GM21723 (cell line): ENCODE measurements around the gene SYNDIG1L.

Experiments used
- ATAC-seq: cut with Tn5 transposase; IDR thresholded peaks from one replicate; pipeline ENCODE4 v1.9.1; 2021; ENCODE audit warnings: mild to moderate bottlenecking, moderate library complexity; ENCODE audit not compliant: unreplicated experiment

Gene SYNDIG1L

GRCh38 chr14:74434294-74434693, 8.3 kb upstream of the SYNDIG1L start:
- ATAC-seq: no peak

DNA sequence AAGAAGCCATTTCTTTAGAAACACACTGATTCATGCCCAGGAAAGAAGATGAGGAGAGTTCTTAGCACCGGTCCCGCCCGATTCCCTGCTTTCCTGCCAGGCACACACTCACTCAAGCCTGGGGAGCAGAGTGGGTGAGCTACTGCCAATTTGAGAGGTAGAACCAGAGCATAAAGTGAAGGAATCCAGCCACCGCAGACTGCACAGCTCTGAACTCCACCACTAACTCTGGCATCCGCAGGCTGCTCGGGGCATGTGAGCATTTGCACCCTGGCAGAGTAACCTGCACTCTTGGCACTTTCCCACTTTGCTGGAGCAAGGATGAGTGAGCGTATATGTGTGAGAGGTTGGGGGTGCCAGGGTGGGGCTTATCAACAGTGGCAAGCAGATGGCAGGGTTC, 4.0 kb upstream of the SYNDIG1L start:
- no peak for ATAC-seq

- no peak for ATAC-seq
These were observed 3.2 kb upstream of the SYNDIG1L start for GRCh38 chr14:74429221-74429691.

DNA sequence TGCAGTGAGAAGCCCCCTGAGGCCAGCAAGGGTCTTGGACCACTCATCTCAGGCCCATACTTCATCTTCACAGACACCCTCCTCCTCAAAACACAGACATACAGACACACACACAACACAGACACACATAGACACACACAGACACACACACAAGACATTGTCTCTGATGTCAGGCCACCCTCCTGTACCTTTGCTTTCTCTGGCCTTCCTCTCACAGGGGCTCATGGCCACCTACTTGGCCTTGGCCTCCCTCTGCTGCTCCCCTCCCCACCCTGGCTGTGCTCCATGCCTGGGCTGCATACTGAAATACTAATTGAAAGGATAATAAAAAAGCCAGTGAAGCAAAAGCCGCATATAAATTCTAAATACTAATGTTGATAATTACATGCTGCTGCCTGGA, 1.6 kb upstream of the SYNDIG1L start:
- no peak for ATAC-seq

DNA sequence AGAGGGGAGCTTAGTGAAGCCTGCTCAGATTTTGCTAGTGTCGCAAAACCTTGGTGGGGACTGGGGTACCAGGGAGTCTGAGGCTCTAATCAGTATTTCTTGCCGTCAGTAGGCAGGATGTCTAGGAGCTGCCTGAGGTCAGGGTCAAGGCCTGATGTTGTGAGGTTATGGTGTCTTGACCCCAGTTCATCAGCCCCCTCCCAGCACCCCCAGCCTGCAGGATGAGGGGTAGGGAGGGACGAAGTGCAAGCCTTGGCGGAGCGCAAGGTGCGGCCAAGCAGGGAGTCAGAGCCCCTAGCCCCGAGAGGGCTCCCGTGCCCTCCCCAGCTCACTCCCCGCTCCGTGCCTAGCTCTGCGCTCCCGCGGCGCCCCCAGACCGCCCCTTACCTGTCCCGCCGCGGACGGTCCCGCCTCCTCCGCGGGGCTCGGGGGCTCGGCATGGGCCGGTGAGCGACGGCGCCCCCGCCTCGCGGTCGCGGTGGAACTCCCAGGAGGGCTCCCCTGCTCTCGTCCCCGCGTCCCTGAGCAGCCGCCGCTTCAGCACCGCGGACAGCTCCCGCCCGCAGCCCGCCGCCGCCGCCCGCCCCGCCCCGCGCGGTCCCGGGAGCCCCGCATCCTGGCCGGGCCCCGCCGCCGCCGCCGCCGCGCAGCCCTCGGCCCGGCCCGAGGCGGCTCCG, 347 bp downstream of the SYNDIG1L start:
- no peak for ATAC-seq

DNA sequence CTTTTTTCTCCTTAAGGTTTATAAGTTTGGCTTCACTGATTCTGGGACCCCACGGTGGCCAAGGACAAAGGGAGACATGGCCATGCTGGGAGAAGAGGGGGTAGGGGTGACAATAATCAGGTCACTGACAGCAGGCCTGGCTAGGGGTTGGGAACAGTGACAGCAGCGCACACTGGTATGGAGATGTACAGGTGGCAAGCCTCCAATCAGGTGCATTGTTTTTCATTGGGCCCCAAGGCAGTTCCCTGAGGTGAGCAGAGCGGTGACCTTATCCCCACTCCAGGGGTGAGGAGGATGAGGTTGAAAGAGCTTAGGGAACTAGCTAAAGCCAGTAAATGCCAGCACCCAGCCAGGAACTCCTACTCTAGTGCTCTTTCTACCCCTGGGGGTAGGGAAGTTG, 1.4 kb downstream of the SYNDIG1L start:
- ATAC-seq: no peak

DNA sequence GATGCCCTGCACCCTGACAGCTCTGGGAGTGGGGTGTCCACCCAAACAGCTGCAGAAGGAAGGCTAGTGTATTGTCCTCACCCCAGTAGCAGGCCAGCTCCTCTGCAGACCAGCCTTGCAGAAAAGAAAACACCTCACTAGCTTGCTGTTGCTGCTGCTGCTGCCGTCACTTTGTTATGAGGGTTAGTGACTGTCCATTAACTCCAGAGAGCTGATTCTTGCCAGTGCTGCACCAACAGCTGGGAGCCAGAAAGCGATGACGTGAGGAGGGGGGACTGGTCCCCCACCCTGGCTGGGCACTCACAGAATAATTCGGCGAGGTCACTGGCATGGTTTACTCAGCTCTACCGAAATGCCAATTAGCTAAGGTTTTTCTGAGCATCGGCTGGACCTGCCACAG, 2.8 kb downstream of the SYNDIG1L start:
- no peak for ATAC-seq

DNA sequence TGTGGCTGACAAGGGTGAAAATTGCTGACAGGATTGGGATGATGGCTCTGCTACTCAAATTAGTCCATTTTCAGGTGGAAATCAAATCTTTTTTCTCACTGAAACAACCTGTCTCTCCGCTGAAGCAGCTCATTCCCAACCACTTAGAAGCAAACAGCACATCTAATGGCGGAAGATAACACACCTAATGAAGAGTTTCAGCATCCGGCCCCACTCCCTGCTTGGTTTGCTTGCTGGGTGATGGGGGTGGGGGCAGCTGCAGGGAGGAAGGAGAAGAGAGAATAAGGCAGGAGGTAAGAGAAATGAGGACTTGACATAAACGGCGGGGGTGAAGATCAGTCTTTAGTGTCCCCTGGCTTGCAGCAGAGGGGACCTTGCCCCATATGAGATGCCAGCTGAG, 4.0 kb downstream of the SYNDIG1L start:
- ATAC-seq: no peak

GRCh38 chr14:74419086-74419485, 6.9 kb downstream of the SYNDIG1L start:
- ATAC-seq: no peak

DNA sequence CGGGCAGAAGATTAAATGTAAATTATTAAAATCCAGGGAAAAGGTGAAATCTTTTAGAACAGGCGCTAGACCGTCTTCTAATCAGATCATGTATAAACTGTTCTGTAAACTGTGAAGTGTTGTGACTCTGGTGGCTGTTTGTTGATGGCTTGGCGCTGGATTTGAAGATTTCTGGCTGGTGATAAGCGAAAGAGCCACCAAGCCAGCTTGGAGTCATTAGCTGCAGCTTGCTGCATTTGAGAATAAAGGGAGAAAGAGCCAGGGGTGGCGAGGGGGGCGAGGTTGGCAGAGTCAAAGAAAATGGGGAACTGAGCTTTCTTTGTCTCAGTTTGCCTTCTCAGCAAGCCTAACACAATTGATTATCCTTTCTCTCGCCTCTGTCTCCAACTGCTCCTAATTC, 8.0 kb downstream of the SYNDIG1L start:
- ATAC-seq: no peak

DNA sequence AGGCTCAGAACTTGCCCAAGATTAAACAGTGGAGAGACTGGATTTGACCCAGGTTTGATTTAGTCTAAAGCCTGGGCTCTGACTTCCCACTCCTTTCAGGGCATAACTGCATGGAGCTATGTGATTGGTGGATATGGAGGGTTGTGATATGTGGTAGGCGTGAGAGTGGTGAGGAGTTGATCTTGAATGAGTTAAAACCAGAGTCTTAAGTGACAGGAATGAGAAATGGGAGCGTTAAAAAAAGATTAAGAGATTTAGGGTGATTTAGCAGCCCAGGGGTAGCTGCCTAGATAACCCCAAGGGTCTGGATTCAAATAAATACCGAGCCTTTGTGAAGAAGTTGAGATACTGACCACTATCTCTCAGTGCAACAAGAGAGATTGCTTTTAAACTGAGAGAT, 8.4 kb downstream of the SYNDIG1L start:
- ATAC-seq: no peak

- no peak for ATAC-seq
These were observed 8.8 kb downstream of the SYNDIG1L start for GRCh38 chr14:74417201-74417600.

GRCh38 chr14:74415115-74415437, 10.9 kb downstream of the SYNDIG1L start:
- ATAC-seq: no peak

GRCh38 chr14:74414403-74415114, 11.5 kb downstream of the SYNDIG1L start:
- no peak for ATAC-seq

DNA sequence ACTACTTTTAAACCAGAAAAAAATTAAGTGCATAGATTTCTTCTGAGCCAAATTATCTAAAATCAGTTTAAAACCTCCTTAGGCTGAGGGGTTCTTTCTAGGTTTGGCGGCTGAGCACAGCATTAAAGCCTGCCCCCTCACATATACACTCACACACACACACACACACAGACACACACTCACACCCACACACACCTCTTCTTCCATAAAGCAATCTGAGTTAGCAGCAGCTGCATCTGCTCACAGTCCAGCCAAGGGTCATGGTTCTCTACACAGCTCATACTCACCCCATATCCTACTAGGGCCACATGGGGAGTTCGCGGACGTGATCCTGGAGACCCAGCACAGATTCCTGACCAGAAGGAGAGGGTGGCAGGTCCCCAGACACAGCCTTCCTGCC, 12.4 kb downstream of the SYNDIG1L start:
- ATAC-seq: no peak

GRCh38 chr14:74412753-74413152, 13.3 kb downstream of the SYNDIG1L start:
- no peak for ATAC-seq

- ATAC-seq: no peak
These were observed 14.3 kb downstream of the SYNDIG1L start for GRCh38 chr14:74411671-74412070.

DNA sequence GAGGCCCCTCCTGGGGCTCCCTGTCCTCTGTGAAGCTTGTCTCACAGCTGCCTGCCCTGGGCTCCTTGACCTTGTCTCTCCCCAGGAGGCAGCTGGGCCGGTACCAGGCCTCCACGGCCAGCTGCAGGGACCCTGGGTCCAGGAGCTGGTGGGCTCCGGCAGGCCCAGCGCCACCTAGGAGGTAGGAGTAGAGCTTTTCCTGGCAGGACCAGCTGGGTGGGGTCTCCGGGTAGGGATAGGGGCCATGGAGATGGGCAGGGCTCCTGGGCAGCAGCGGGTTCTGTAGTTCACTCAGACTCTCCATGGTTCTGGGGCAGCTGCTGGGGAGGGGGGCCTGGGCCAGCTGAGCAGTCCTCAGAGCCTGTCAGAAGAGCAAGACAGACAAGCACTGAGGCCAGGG, 16.6 kb downstream of the SYNDIG1L start:
- ATAC-seq: no peak

- no peak for ATAC-seq
These were observed 17.1 kb downstream of the SYNDIG1L start for GRCh38 chr14:74408870-74409269.

DNA sequence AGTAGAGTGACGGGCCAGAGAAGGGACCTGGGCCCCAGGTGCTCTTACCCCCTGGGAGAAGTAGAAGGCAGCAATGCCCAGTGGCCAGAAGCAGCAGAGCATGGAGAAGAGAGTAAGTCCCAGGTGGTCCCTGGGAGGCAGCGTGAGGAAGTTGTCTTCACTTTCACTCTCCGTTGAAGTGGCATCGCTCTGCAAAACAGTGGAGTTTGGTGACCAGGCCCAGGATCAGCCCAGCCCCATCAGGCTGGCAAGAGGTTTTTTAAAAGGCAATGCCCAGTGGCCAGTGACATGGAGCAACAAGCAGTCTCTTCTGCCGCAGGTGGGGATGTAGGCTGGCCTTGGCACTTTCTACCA, 18.2 kb downstream of the SYNDIG1L start:
- no peak for ATAC-seq

GRCh38 chr14:74407021-74407800, 18.8 kb downstream of the SYNDIG1L start:
- no peak for ATAC-seq

- ATAC-seq: no peak
These were observed 20.3 kb downstream of the SYNDIG1L start for GRCh38 chr14:74405663-74406062.
